Bronchial smooth muscle cell (primary cell): ENCODE measurements around the gene IQCF2. TPM values are rescaled to one million over a fixed set of nuclear protein-coding genes. Genes with fewer than 3 reads are reported as not detected.

Source experiments
- total RNA-seq: library from RNA; depleted of rRNA; stranded (reverse); fragments of >200 nt; gene quantifications from 2 replicates; pipeline ENCODE4 v1.2.1, GENCODE V29; 2014

IQCF2 gene
- not detected in 2 replicates for total RNA-seq

DNA sequence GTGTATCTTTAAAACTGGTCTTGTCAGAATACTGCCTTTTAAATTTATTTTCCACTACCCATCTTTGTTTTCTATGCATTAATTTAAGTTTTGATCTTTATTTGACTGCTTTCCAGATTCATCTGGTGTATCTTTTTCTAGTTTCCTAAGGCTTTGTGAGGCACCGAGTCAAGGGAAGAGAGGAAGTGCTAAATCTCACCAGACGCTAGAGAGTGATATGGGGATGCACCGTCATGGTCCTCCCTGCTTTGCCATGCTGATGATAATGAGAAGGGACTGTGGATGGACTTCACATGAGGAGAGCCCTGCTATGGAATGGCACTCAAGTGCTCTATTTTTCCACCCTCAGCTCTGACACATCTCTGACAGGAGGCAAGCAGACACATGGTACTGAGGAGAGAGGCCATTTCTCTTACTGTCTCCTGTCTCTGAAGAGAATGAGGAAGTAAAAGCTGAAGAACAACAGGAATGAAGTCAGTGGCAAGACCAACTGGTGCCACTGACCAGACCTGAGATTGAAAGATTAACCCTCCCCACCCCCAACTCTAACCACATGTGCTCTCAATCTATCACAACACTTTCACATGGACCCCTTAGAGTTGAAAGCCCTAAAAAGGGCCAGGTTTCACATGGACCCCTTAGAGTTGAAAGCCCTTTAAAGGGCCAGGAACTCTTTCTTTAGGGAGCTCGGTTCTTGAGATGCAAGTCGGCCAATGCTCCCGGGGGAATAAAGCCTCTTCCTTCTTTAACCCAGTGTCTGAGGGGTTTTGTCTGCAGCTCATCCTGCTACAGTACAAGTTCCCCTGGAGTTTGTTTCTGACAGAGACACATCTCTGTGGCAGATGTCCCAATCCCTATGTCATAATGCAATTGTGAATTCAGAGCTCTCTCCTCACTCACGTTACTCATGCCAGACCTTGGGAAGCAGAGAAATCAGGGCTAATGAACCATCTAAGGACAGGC, at the start of gene IQCF2:
Gene IQCF2 (plus strand): TSS at position 913 of the 963 bp plus-strand sequence. CDS start 52 bp downstream, outside the sequence.

DNA sequence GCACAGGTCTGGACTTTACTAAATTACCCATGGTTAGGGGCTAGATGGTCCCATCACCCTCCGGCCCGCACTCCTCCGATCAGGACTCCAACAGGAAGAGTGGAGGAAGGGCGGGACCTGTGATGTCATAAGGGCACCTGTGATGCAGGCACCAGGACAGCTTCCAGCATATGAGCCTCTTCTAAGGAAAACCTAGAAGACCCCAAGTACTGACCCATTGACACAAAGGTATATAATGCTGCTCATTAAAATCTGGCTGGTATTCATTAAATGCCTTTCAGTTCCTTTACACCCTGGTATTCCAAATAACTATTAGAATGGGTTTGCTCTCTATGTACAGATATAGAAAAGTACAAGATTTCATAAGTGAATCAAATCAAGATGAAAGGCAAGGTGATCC, 14.1 kb downstream of the IQCF2 start, which contains the start of gene IQCF5:
Gene IQCF5 (minus strand): TSS at position 101 of the 400 bp plus-strand sequence. CDS start 70 bp downstream, at position 31.

Other genes with a start within 250 kb of the IQCF2 start
- 53.7 and 54.4 TPM in 2 replicates for gene TEX264, start 190.4 kb upstream of the IQCF2 start, total RNA-seq
- under 0.01 TPM in 2 replicates for gene GRM2, start 154.5 kb upstream of the IQCF2 start, total RNA-seq
- gene IQCF6, start 82.4 kb upstream of the IQCF2 start, total RNA-seq, result not detected in 2 replicates
- not detected in 2 replicates for gene IQCF5, start 14.0 kb downstream of the IQCF2 start, total RNA-seq
- gene IQCF1, start 41.7 kb downstream of the IQCF2 start, total RNA-seq, result not detected in 2 replicates
- gene RRP9, start 80.3 kb downstream of the IQCF2 start, total RNA-seq, result 20.1 and 21.4 TPM in 2 replicates
- gene PARP3, start 80.7 kb downstream of the IQCF2 start, total RNA-seq, result 13.6 and 40.4 TPM in 2 replicates
- gene GPR62, start 93.8 kb downstream of the IQCF2 start, total RNA-seq, result not detected in 2 replicates
- gene PCBP4, start 105.8 kb downstream of the IQCF2 start, total RNA-seq, result 38.5 and 45.4 TPM in 2 replicates
- gene ABHD14B, start 112.4 kb downstream of the IQCF2 start, total RNA-seq, result 16.7 and 24.0 TPM in 2 replicates
- 9.3 and 11.0 TPM in 2 replicates for gene ABHD14A, start 113.4 kb downstream of the IQCF2 start, total RNA-seq
- 27.2 and 34.7 TPM in 2 replicates for gene ACY1, start 121.9 kb downstream of the IQCF2 start, total RNA-seq
- 896 and 1,003 TPM in 2 replicates for gene RPL29, start 134.3 kb downstream of the IQCF2 start, total RNA-seq
- gene DUSP7, start 195.0 kb downstream of the IQCF2 start, total RNA-seq, result 2.8 and 3.5 TPM in 2 replicates